Measurements from ENCODE around the gene MCRIP1. TPM values are rescaled to one million over a fixed set of nuclear protein-coding genes. Genes with fewer than 3 reads are reported as not detected.
A peak's percentile ranks its signal among the peaks of the same experiment; 100 is the strongest.

Gene MCRIP1
- total and polyA plus RNA-seq, 2 of the 13 experiments (the other 11 are each of a cell fraction or from before 2014, with no cell fraction given) = 79.7 to 84.9 TPM

DNA sequence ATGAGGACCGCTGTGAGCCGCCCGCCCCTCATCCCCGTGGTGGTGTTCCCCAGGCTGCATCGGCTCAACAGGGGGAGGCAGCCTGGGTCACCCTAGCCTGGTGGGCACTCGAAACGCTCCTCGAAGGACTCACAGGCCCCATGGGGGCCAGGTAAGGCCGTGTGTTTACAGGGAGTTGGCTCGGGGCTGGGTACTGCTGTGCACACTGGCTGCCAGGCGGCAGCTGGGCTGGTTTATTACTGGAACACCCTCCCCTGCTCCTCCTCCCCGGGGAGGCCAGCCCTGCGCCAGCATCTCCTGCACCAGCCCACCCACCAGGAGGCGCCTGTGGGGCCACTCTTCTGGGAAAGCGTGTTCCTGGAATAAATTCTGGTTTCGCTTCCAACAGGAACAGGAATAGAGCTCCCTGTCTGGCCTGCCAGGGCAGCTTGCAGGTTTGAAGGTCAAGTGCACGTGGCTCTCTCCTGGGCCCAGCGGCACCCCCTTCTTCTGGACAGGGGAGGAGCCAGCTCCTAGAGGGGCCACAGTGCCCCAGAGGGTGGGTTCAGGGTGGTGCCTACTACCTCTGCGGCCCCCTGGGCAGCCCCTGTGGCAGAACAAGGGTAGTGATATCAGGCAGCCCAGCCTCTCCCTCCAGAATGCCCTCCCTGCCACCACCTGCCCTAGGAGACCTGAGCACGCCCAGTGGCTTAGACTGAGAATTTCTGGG, 11.3 kb downstream of the MCRIP1 start (continued):
- no peak for TF ChIP-seq HNF1A (IDR thresholded peaks at IDR 0.05; ENCODE audit: low read depth)
- no peak for TF ChIP-seq HNF1A (CRISPR knock-in tag; IDR thresholded peaks at IDR 0.05; ENCODE audit: borderline replicate concordance)
- no peak for TF ChIP-seq SOX6 (IDR thresholded peaks at IDR 0.05)
- TF ChIP-seq SOX6 (CRISPR knock-in tag; IDR thresholded peaks at IDR 0.05) = peak; percentile 68
- TF ChIP-seq, protein P1, sequence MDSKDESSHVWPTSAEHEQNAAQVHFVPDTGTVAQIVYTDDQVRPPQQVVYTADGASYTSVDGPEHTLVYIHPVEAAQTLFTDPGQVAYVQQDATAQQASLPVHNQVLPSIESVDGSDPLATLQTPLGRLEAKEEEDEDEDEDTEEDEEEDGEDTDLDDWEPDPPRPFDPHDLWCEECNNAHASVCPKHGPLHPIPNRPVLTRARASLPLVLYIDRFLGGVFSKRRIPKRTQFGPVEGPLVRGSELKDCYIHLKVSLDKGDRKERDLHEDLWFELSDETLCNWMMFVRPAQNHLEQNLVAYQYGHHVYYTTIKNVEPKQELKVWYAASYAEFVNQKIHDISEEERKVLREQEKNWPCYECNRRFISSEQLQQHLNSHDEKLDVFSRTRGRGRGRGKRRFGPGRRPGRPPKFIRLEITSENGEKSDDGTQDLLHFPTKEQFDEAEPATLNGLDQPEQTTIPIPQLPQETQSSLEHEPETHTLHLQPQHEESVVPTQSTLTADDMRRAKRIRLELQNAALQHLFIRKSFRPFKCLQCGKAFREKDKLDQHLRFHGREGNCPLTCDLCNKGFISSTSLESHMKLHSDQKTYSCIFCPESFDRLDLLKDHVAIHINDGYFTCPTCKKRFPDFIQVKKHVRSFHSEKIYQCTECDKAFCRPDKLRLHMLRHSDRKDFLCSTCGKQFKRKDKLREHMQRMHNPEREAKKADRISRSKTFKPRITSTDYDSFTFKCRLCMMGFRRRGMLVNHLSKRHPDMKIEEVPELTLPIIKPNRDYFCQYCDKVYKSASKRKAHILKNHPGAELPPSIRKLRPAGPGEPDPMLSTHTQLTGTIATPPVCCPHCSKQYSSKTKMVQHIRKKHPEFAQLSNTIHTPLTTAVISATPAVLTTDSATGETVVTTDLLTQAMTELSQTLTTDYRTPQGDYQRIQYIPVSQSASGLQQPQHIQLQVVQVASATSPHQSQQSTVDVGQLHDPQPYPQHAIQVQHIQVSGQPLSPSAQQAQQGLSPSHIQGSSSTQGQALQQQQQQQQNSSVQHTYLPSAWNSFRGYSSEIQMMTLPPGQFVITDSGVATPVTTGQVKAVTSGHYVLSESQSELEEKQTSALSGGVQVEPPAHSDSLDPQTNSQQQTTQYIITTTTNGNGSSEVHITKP (CRISPR knock-in tag; IDR thresholded peaks at IDR 0.05; ENCODE audit: low read depth) = peak; percentile 52; the same call in 1 of the 2 replicates
- TF ChIP-seq, protein P2, sequence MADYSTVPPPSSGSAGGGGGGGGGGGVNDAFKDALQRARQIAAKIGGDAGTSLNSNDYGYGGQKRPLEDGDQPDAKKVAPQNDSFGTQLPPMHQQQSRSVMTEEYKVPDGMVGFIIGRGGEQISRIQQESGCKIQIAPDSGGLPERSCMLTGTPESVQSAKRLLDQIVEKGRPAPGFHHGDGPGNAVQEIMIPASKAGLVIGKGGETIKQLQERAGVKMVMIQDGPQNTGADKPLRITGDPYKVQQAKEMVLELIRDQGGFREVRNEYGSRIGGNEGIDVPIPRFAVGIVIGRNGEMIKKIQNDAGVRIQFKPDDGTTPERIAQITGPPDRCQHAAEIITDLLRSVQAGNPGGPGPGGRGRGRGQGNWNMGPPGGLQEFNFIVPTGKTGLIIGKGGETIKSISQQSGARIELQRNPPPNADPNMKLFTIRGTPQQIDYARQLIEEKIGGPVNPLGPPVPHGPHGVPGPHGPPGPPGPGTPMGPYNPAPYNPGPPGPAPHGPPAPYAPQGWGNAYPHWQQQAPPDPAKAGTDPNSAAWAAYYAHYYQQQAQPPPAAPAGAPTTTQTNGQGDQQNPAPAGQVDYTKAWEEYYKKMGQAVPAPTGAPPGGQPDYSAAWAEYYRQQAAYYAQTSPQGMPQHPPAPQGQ (CRISPR knock-in tag; IDR thresholded peaks at IDR 0.05; ENCODE audit: borderline replicate concordance) = no peak
- peak; percentile 42; the same call in 1 of the 2 replicates for TF ChIP-seq KMT2A (CRISPR knock-in tag; IDR thresholded peaks at IDR 0.05)
- no peak for TF ChIP-seq DPF2 (CRISPR knock-in tag; IDR thresholded peaks at IDR 0.05; ENCODE audit: borderline replicate concordance, low read depth)
- 0 out of 2 replicates have a peak, but pooled peaks have one; percentile 35 for TF ChIP-seq MAF1 (CRISPR knock-in tag; IDR thresholded peaks at IDR 0.05; ENCODE audit: borderline replicate concordance)
- TF ChIP-seq NPAS2 (CRISPR knock-in tag; IDR thresholded peaks at IDR 0.05; ENCODE audit: borderline replicate concordance) = no peak
